ENCODE measurements around the gene C3orf20.
A peak's percentile ranks its signal among the peaks of the same experiment; 100 is the strongest.

C3orf20 gene

GRCh38 chr3:14799146-14799545, 124.2 kb downstream of the C3orf20 start:
- Histone ChIP-seq H3K36me3 (ENCODE audit: control insufficient read depth, insufficient read depth, low read length) (no peaks in the 10 kb centered on the region), H3K4me3 (ENCODE audit: low read depth, low read length) (no peak overlapping the region), H3K27me3 (ENCODE audit: control insufficient read depth, insufficient read depth, low read length) (no peaks in the 10 kb centered on the region), H3K9me3 (ENCODE audit: control insufficient read depth, insufficient read depth, low read length) (no peaks in the 10 kb centered on the region), H3K9ac (ENCODE audit: low read depth, low read length) (no peak overlapping the region), H3K27ac (ENCODE audit: low read depth, low read length) (no peak overlapping the region), H3K4me1 (ENCODE audit: control insufficient read depth, insufficient read depth, low read length) (no peaks in the 10 kb centered on the region)

GRCh38 chr3:14801031-14801430, 126.1 kb downstream of the C3orf20 start:
- H3K4me1 ChIP-seq (ENCODE audit: control insufficient read depth, insufficient read depth, low read length): no peaks in the 10 kb centered on the region
- no peak overlapping the region for H3K9ac ChIP-seq (ENCODE audit: low read depth, low read length)
- no peaks in the 10 kb centered on the region for H3K36me3 ChIP-seq (ENCODE audit: control insufficient read depth, insufficient read depth, low read length)
- H3K9me3 ChIP-seq (ENCODE audit: control insufficient read depth, insufficient read depth, low read length): no peaks in the 10 kb centered on the region
- no peak overlapping the region for H3K4me3 ChIP-seq (ENCODE audit: low read depth, low read length)
- no peaks in the 10 kb centered on the region for H3K27me3 ChIP-seq (ENCODE audit: control insufficient read depth, insufficient read depth, low read length)
- no peak overlapping the region for H3K27ac ChIP-seq (ENCODE audit: low read depth, low read length)

GRCh38 chr3:14801668-14802380, 126.9 kb downstream of the C3orf20 start:
- Histone ChIP-seq H3K27ac (ENCODE audit: low read depth, low read length) (no peak overlapping the region), H3K9ac (ENCODE audit: low read depth, low read length) (no peak overlapping the region), H3K27me3 (ENCODE audit: control insufficient read depth, insufficient read depth, low read length) (peaks cover 4% of the 10 kb centered on the region), H3K4me1 (ENCODE audit: control insufficient read depth, insufficient read depth, low read length) (no peaks in the 10 kb centered on the region), H3K36me3 (ENCODE audit: control insufficient read depth, insufficient read depth, low read length) (no peaks in the 10 kb centered on the region), H3K4me3 (ENCODE audit: low read depth, low read length) (no peak overlapping the region), H3K9me3 (ENCODE audit: control insufficient read depth, insufficient read depth, low read length) (no peaks in the 10 kb centered on the region)

GRCh38 chr3:14802381-14802731, 127.4 kb downstream of the C3orf20 start:
- no peak overlapping the region for H3K27ac ChIP-seq (ENCODE audit: low read depth, low read length)
- H3K27me3 ChIP-seq (ENCODE audit: control insufficient read depth, insufficient read depth, low read length): peaks cover 9% of the 10 kb centered on the region
- H3K4me1 ChIP-seq (ENCODE audit: control insufficient read depth, insufficient read depth, low read length): no peaks in the 10 kb centered on the region
- H3K4me3 ChIP-seq (ENCODE audit: low read depth, low read length): no peak overlapping the region
- no peaks in the 10 kb centered on the region for H3K36me3 ChIP-seq (ENCODE audit: control insufficient read depth, insufficient read depth, low read length)
- no peak overlapping the region for H3K9ac ChIP-seq (ENCODE audit: low read depth, low read length)
- no peaks in the 10 kb centered on the region for H3K9me3 ChIP-seq (ENCODE audit: control insufficient read depth, insufficient read depth, low read length)

- no peak overlapping the region for H3K9ac ChIP-seq (ENCODE audit: low read depth, low read length)
- no peak overlapping the region for H3K4me3 ChIP-seq (ENCODE audit: low read depth, low read length)
- H3K9me3 ChIP-seq (ENCODE audit: control insufficient read depth, insufficient read depth, low read length): no peaks in the 10 kb centered on the region
- no peaks in the 10 kb centered on the region for H3K36me3 ChIP-seq (ENCODE audit: control insufficient read depth, insufficient read depth, low read length)
- H3K27me3 ChIP-seq (ENCODE audit: control insufficient read depth, insufficient read depth, low read length): peaks cover 19% of the 10 kb centered on the region
- no peak overlapping the region for H3K27ac ChIP-seq (ENCODE audit: low read depth, low read length)
- H3K4me1 ChIP-seq (ENCODE audit: control insufficient read depth, insufficient read depth, low read length): no peaks in the 10 kb centered on the region
Observed at GRCh38 chr3:14803101-14803980, 128.4 kb downstream of the C3orf20 start.

- H3K27ac ChIP-seq (ENCODE audit: low read depth, low read length): peak overlapping the region; percentile 15
- H3K4me1 ChIP-seq (ENCODE audit: control insufficient read depth, insufficient read depth, low read length): no peaks in the 10 kb centered on the region
- no peaks in the 10 kb centered on the region for H3K9me3 ChIP-seq (ENCODE audit: control insufficient read depth, insufficient read depth, low read length)
- peaks cover 28% of the 10 kb centered on the region for H3K27me3 ChIP-seq (ENCODE audit: control insufficient read depth, insufficient read depth, low read length)
- no peak overlapping the region for H3K9ac ChIP-seq (ENCODE audit: low read depth, low read length)
- no peaks in the 10 kb centered on the region for H3K36me3 ChIP-seq (ENCODE audit: control insufficient read depth, insufficient read depth, low read length)
- no peak overlapping the region for H3K4me3 ChIP-seq (ENCODE audit: low read depth, low read length)
Observed at GRCh38 chr3:14803981-14804834, 129.3 kb downstream of the C3orf20 start.

- no peaks in the 10 kb centered on the region for H3K4me1 ChIP-seq (ENCODE audit: control insufficient read depth, insufficient read depth, low read length)
- no peaks in the 10 kb centered on the region for H3K9me3 ChIP-seq (ENCODE audit: control insufficient read depth, insufficient read depth, low read length)
- H3K27ac ChIP-seq (ENCODE audit: low read depth, low read length): no peak overlapping the region
- no peak overlapping the region for H3K4me3 ChIP-seq (ENCODE audit: low read depth, low read length)
- no peak overlapping the region for H3K9ac ChIP-seq (ENCODE audit: low read depth, low read length)
- H3K27me3 ChIP-seq (ENCODE audit: control insufficient read depth, insufficient read depth, low read length): peaks cover 37% of the 10 kb centered on the region
- H3K36me3 ChIP-seq (ENCODE audit: control insufficient read depth, insufficient read depth, low read length): no peaks in the 10 kb centered on the region
Observed at GRCh38 chr3:14804835-14805780, 130.2 kb downstream of the C3orf20 start.

- no peaks in the 10 kb centered on the region for H3K36me3 ChIP-seq (ENCODE audit: control insufficient read depth, insufficient read depth, low read length)
- H3K4me3 ChIP-seq (ENCODE audit: low read depth, low read length): no peak overlapping the region
Observed at GRCh38 chr3:14805961-14806537, 131.1 kb downstream of the C3orf20 start.

GRCh38 chr3:14806641-14807263, 131.8 kb downstream of the C3orf20 start:
- no peak overlapping the region for H3K4me3 ChIP-seq (ENCODE audit: low read depth, low read length)
- H3K27ac ChIP-seq (ENCODE audit: low read depth, low read length): no peak overlapping the region
- H3K9me3 ChIP-seq (ENCODE audit: control insufficient read depth, insufficient read depth, low read length): no peaks in the 10 kb centered on the region
- H3K36me3 ChIP-seq (ENCODE audit: control insufficient read depth, insufficient read depth, low read length): no peaks in the 10 kb centered on the region
- peaks cover 51% of the 10 kb centered on the region for H3K27me3 ChIP-seq (ENCODE audit: control insufficient read depth, insufficient read depth, low read length)
- no peak overlapping the region for H3K9ac ChIP-seq (ENCODE audit: low read depth, low read length)
- H3K4me1 ChIP-seq (ENCODE audit: control insufficient read depth, insufficient read depth, low read length): no peaks in the 10 kb centered on the region

More at GRCh38 chr3:14805961-14806537, 131.1 kb downstream of the C3orf20 start:
- Histone ChIP-seq H3K27me3 (ENCODE audit: control insufficient read depth, insufficient read depth, low read length) (peaks cover 44% of the 10 kb centered on the region), H3K4me1 (ENCODE audit: control insufficient read depth, insufficient read depth, low read length) (no peaks in the 10 kb centered on the region), H3K27ac (ENCODE audit: low read depth, low read length) (no peak overlapping the region), H3K9me3 (ENCODE audit: control insufficient read depth, insufficient read depth, low read length) (no peaks in the 10 kb centered on the region), H3K9ac (ENCODE audit: low read depth, low read length) (no peak overlapping the region)
